ENCODE data around the gene WNT1. TPM values are rescaled to one million over a fixed set of nuclear protein-coding genes. Genes with fewer than 3 reads are reported as not detected.
A peak's percentile ranks its signal among the peaks of the same experiment; 100 is the strongest.

The WNT1 gene
- total RNA-seq, 1 donor from 2014 or later = not detected

DNA sequence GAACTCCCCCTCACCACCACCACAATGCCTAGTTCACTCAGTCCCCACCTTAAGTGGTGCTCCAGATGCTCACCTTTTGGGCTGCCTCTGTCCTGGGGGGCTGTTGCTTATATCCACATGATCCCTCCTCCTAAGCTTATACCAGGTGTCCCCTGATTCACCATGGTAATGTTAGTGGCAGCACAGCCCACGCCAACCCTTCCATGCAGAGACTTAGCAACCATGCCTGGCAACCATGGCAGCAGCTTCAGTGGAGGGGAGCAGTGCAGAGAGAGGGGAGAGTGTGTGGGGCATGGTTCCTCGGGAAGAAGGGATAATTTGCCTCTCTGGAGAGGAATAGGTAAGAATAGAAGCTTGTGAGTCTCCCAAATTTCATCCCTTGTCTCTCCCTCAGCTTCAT lies 22.2 kb downstream of the WNT1 start:
- peaks cover 46% of the 10 kb centered on the region for H3K36me3 ChIP-seq

DNA sequence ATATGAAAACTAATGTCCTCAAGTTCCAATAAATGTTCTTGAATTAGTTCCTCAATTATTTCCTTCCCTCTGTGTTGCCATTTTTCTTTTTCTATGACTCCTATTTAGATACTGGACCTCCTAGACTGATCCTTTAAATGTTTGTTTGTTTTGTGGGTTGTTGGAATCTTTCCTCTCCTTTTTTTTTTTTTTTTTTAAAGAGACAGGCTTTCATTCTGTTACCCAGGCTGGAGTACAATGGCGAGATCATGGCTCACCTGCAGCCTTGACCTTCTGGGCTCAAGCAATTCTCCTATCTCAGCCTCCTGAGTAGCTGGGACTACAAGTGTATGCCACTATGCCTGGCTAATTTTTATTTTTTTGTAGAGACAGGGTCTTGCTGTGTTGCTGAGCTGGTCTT lies 30.8 kb downstream of the WNT1 start:
- no peak overlapping the region for H3K4me3 ChIP-seq
- H3K4me1 ChIP-seq = no peaks in the 10 kb centered on the region
- intact Hi-C loops (cut with DNase I) = no loop called here
- ATAC-seq = no peak
- H3K9me3 ChIP-seq = no peaks in the 10 kb centered on the region
- no peaks in the 10 kb centered on the region for H3K27me3 ChIP-seq (ENCODE audit: low read depth)
- H3K36me3 ChIP-seq = peaks cover 61% of the 10 kb centered on the region
- TF ChIP-seq, protein P1, sequence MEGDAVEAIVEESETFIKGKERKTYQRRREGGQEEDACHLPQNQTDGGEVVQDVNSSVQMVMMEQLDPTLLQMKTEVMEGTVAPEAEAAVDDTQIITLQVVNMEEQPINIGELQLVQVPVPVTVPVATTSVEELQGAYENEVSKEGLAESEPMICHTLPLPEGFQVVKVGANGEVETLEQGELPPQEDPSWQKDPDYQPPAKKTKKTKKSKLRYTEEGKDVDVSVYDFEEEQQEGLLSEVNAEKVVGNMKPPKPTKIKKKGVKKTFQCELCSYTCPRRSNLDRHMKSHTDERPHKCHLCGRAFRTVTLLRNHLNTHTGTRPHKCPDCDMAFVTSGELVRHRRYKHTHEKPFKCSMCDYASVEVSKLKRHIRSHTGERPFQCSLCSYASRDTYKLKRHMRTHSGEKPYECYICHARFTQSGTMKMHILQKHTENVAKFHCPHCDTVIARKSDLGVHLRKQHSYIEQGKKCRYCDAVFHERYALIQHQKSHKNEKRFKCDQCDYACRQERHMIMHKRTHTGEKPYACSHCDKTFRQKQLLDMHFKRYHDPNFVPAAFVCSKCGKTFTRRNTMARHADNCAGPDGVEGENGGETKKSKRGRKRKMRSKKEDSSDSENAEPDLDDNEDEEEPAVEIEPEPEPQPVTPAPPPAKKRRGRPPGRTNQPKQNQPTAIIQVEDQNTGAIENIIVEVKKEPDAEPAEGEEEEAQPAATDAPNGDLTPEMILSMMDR (IDR thresholded peaks at IDR 0.05) = no peak
- no peak for DNase-seq
- no peak overlapping the region for H3K27ac ChIP-seq

More for the DNA sequence above, 22.2 kb downstream of the WNT1 start:
- Histone ChIP-seq H3K27ac (no peak overlapping the region), H3K9me3 (no peaks in the 10 kb centered on the region), H3K4me1 (peaks cover 39% of the 10 kb centered on the region), H3K4me3 (no peak overlapping the region), H3K27me3 (ENCODE audit: low read depth) (peaks cover 36% of the 10 kb centered on the region)
- TF ChIP-seq, protein P1 (IDR thresholded peaks at IDR 0.05) = no peak
- intact Hi-C loops (cut with DNase I) = no loop called here
- DNase-seq = no peak
- no peak for ATAC-seq

DNA sequence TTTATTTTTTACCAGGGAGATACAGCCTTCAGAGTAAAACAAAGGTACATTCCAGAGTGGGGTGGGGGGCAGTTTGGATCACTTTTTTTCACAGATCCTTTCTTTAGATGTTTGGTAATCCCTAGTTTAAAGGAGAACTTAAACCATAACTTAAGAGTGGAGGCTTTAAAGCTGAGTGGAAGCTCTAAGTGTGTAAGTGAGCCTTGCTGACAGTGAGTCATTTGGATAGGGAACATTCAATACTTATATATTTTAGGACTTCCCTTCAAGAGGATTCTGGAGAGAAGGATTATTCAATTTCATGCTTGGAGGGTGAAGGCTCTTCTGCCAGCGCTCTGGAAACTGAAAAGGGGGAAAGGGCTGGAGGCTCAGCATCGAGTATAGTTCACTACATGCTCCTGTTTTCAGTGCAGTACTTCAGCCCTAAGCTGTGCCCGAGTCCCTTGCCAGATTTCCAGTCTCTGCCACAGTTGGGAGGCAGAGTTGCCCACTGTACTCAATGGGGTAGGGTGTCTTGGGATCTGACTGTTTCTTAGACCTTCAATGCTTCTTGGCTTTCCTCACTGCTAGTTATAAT lies 32.1 kb downstream of the WNT1 start:
- H3K4me3 ChIP-seq = no peak overlapping the region
- no peaks in the 10 kb centered on the region for H3K4me1 ChIP-seq
- TF ChIP-seq, protein P1 (IDR thresholded peaks at IDR 0.05) = no peak
- no peaks in the 10 kb centered on the region for H3K9me3 ChIP-seq
- no peaks in the 10 kb centered on the region for H3K27me3 ChIP-seq (ENCODE audit: low read depth)
- peaks cover 51% of the 10 kb centered on the region for H3K36me3 ChIP-seq
- DNase-seq (no peak), ATAC-seq (peak in 1 of 2 donors; percentile 32)
- no peak overlapping the region for H3K27ac ChIP-seq
- intact Hi-C loops (cut with DNase I) = no loop called here

DNA sequence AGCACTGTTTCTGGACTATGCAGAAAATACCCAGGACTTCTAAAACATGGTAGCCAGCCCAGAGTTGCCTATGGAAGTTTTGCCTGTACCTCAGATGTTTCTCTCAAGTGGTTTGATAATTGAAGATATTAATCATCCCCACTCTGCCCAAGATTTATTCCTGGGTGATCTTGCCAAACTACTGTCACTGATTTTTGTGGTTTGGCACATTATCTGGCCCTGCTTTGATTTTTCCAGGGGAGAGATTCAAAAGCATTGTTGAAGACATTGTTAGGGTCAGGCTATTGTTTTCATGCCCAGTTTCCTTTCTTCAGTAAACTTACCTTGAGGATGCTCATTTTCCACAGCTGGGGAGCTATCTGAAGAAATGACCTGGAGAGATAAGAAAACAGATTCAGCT lies 34.6 kb downstream of the WNT1 start:
- H3K4me1 ChIP-seq = peaks cover 10% of the 10 kb centered on the region
- no peak overlapping the region for H3K27ac ChIP-seq
- TF ChIP-seq, protein P1 (IDR thresholded peaks at IDR 0.05) = no peak
- H3K27me3 ChIP-seq (ENCODE audit: low read depth) = no peaks in the 10 kb centered on the region
- DNase-seq = no peak
- H3K36me3 ChIP-seq = peaks cover 46% of the 10 kb centered on the region
- ATAC-seq = no peak
- H3K9me3 ChIP-seq = no peaks in the 10 kb centered on the region
- H3K4me3 ChIP-seq = no peak overlapping the region
- intact Hi-C loops (cut with DNase I) = no loop called here

DNA sequence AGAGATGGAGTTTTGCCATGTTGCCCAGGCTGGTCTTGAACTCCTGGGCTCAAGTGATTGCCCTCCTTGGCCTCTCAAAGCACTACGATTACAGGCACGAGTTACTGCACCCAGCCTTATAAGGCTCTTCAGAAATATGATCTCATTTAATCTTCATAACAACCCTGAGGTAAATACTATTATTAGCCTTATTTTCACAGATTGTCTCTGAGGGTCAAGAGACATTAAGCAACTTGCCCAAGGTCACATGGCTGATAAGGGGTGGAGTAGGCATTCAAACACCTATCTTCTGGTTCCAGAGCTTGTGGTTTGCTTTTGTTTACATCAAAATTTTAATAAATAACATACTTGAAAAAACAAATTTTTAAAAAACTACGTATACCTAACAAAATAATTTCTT lies 35.3 kb downstream of the WNT1 start:
- Histone ChIP-seq H3K4me3 (no peak overlapping the region), H3K36me3 (peaks cover 44% of the 10 kb centered on the region), H3K4me1 (peaks cover 13% of the 10 kb centered on the region), H3K9me3 (no peaks in the 10 kb centered on the region), H3K27me3 (ENCODE audit: low read depth) (no peaks in the 10 kb centered on the region), H3K27ac (no peak overlapping the region)
- DNase-seq = no peak
- TF ChIP-seq, protein P1 (IDR thresholded peaks at IDR 0.05) = no peak
- no peak for ATAC-seq
- intact Hi-C loops (cut with DNase I) = no loop called here
